Glomerular visceral epithelial cell (primary cell): Measurements from ENCODE around the gene TBL1X.
"Not testable (repeated sequence)": the region's sequence is repeated elsewhere in the genome, so short reads cannot be mapped to it uniquely, and the experiment has no call there.

Source experiments
- DNase-seq: peaks from one replicate; pipeline ENCODE4 v3.0.0-alpha.2; 2016; ENCODE audit errors: extremely low spot score

The TBL1X gene

DNA sequence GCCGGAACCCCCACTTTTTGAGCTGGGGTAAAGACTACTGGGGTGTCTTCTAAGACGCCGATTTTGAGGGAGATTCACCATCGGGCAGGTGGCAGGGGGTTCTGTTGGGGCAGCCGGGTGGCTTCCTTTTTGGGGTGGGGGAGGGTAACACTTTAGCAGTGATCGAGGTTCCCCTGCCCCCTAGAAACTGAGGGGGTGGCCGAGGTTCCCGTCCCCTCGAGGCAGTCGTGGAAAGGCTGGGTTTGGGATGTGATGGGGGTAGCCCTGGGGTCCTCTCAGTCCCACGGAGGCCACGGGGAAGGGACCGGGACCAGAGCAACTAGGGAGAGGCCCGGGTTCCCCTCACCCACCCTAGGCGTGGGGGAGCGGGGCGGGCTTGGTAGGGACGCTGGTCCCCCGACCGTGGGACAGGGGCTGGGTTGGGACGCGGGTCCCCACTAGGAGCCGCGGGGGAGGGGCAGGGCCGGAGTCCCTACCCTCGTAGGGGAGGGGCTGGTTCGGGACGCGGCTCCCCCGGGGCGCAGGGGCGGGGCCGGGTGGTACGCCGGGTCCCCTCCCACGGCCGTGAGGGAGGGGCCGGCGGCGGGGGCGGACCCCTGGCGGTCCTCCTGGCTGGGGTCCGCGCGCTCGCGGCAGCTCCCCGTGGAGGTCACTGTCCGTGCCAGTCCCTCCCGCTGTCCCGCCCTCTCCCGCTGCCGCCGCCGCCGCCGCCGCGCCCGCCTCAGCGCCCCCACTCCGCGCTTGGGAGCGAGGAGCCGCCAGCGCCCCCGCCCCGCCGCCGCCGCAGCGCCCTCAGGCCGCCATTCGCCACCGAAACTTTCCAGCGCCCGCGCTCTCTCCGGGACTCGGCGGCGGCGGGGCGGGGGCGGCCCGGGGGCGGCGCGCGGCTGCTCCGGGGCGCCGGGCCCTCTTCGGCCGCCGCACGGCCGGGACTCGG is at the start of gene TBL1X:
Gene TBL1X (plus strand): TSS at position 624 of the 937 bp plus-strand sequence. CDS start 188,529 bp downstream, outside the sequence.
- peak; percentile 50 for DNase-seq

DNA sequence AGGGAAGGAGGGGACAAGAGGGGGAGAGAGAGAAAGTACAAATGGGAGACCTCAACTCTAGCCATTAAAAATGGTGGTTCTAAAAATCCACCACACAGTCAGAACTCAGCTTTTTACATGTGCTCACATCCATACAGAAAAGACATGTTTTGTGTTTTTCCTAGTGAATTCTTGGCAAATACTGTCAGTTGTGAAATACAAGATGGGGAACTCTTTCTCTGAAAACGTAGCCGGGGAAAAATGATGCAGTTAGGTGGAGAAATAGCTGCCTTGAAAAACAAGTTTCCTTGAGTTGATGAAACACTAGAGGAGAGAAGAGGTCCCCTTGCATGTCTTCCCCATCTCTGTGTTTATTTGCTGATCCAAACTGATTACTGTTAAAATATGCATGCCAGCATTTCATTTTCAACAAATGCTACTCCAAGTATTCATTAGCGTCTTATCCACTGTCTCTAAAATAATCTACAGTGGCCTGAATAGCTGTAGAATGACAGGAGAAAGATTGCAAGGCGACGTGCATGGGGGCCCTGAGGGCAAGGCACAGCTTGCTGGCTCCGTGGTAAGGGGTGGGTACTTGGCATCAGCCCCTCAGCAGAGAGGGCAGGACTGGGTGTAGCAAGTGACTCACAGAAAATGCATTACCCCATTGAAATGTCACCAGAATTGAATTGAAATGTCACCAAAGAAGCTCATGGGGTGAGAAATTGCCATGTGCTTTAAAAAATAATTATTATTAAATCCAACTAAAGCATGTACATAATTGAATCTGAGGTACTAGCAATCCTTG is 48.1 kb upstream of the TBL1X start:
- DNase-seq, result no peak

DNA sequence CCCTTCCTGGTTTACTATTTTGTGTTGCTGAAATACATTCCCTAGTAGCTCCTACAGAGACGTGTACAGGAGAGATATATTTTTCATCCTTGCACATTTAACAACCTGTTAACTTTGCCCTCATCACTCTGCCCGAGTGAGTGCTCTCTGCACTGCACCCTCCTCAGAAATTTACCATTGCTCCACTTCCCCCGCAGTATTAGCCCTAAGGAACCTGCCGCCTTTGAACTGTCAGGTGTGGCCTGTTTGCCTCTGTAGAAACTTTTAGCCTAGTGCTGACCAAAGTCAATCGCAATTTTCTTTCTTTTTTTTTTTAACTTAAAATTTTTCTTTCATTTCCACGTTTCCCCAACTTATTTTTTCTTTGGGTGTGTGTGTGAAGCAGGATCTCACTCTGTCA is 46.6 kb upstream of the TBL1X start:
- DNase-seq, result no peak

DNA sequence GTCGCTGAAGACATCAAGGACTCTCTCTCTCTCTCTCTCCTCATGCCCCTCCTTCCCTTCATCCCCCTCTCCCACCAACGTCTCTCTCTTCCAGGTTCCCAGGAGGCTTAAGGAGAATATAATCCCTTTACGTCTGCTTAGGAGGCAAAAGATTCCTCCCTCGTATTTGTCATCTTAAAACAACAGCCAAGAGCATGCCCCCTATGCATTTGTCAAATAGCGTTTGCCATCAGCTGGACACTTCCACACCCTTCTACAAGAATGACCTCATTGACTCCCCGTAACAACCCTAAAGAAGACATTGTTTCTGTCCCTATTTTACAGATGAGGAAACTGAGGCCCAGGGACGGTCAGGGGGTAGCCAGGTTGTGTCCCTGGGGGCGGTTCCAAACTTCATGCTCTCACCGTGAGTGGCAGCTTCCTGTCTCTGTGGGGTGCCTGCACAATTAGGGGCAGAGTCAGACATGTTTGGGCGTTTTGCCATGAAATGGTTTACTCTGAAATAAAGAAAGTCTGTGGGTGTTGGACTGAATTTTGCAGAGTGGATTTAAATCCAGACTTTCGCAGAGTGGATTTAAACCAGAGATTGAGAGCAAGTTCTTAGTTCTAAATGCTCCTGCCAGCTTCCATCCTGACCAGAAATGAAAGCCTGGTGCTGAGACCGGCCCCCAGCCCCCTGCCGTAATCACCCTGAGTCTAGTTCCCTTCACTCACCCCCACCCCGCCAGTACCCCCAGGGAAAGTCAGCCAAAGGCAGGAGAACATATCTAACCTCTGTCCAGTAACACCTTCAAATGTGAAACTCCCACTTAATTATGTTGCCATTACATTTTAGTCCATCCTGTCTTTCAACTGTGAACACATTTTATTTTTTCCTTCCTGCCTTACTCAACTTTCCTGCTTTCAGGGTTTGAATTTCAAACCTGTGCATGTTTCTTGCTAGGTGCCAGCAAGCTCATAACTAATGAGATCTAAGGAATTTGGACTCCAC is 44.3 kb upstream of the TBL1X start:
- no peak for DNase-seq

DNA sequence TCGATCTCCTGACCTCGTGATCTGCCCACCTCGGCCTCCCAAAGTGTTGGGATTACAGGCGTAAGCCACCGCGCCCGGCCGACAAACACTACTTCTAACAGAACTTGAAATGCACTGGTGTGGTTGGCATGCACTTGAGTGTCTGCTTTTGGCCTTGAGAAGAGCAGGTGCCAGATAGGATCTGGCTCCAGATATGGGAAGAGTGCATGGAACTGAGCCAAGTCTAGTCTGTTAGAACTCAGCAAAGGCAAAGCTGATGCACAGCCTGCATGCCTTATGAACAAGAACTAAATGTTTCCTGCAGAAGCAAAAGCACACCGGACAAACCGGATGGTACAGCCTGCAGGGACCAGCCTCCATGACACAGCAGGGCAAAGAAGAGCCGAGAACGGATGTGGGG is 35.1 kb upstream of the TBL1X start:
- DNase-seq, result no peak

DNA sequence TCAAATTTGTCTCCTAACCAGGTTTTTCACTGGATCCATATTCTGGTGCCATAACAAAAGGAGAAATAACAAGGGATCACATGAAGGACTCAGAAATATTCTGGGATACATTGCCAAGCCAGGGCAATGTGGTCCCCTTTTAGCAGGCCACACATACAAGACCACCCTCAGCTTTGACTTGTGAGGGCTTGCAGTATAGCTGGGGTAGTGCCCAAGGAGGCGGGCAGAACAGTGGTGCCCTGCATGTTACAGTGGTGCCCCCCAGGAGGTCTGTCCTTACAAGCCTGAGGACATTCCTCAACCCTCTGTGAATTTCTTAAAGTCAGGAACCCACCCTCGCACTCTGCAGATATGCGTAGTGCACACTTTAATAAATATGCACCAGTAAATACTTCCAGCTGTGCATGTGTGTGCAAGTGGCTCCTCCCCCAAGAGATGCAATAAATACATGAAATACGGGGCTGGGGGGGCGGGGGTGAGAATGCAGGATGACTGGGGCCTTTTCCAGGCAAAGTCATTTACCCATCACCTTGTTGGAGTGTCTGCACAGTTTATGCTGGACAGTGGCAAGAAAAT is 34.4 kb upstream of the TBL1X start:
- DNase-seq, result no peak

DNA sequence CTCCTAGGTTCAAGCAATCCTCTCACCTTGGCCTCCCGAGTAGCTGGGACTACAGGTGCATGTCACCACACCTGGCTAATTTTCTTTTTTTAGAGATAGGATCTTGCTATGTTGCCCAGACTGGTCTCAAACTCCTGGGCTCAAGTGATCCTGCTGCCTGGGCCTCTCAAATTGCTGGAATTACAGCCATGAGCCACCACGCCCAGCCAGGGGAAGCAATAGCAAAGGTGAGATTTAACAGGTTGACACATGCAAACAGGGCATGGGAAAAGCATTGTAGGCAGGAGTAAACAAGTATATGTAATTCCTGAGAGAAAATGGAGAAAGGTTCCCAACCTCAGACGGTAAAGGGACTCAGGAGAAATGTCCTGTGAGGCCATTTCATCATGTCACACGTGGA is 33.6 kb upstream of the TBL1X start:
- no peak for DNase-seq

DNA sequence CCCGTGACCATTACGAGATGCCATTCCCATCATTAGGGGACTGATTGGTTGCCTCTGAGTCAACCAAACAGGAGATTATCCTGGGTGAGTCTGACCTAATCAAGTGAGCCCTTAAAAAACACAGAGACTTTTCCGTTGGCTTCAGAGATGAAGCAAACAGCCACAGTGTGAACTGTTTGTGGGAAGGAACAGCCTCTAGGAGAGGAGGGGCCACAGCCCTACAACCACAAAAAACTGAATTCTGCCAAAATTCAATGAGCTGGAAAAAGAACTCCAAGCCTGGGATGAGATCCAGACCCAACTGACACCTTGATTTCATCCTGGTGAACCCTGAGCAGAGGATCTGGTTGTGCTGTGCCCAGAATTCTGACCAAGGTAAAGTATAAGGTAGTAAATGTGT is 31.3 kb upstream of the TBL1X start:
- DNase-seq, result peak; percentile 62

DNA sequence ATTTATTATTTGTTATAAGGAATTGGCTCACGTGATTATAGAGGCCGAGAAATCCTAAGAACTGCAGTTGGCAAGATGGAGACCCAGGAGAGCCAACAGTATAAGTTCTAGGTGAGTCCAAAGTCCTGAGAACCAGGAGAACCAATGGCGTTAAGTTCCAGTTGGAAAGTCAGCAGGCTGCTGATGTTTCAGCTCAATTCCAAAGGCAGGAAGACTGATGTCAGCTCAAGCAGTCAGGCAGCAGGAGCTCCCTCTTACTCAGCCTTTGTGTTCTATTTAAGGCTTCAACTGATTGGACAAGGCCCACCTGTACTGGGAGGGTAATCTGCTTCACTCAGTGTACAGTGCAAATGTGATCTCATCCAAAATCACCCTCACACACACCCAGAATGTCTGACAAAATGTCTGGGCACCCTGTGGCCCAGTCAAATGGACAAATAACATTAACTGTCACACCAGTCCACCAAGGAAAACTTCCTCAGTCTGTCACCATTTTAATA is 30.8 kb upstream of the TBL1X start:
- DNase-seq, result peak; percentile 5

DNA sequence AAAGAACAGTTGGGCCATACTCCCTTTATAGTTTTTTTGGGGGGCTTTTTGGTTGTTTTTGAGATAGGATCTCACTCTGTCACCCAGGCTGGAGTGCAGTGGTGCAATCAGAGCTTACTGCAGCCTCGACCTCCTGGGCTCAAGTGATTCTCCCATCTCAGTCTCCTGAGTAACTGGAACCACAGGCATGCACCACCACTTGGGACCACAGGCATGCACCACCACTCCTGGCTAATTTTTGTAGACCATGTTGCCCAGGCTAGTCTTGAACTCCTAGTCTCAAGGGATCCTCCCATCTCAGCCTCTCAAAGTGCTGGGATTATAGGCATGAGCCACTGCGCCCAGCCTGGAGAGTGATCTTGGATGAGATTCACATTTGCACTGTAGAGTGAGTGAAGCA is 29.8 kb upstream of the TBL1X start:
- peak; percentile 17 for DNase-seq

DNA sequence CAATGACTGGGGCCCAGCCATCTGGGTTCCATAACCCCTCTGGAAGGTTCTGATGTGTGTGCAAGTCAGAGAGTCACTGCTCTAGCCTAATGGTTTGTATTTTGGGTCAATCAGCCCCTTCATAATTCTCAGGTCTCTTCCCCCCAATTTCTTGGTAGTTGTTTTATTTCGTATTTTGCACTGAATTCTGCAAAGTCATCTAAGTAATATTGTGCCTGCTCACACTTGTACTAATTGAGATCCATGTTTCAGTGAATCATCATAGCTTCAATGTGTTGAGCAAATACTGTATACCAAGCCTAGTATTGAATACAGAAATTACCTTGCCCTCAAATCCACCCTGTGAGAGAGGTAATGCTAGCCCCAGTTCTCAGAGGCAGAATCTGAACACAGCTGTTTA is 28.0 kb upstream of the TBL1X start:
- DNase-seq, result no peak

DNA sequence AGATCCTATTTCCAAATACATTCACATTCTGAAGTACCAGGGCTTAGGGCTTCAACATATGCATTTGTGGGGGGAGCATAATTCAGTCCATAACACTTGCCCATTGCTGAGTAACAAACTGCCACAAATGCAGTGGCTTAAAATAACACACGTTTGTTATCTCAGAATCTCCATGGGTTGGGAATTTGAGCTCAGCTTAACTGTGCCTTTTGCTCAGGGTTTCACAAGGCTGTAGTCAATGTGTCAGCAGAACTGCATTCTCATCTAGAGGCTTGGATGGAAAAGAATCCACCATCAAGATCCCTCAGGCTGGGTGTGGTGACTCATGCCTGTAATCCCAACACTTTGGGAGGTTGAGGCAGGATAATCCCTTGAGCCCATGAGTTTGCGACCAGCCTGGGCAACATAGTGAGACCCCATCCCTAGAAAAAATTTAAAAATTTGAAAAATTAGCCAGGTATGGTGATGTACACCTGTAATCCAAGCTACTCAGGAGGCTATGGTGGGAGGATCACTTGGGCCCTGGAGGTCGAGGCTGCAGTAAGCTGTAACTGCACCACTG is 25.8 kb upstream of the TBL1X start:
- DNase-seq, result no peak

DNA sequence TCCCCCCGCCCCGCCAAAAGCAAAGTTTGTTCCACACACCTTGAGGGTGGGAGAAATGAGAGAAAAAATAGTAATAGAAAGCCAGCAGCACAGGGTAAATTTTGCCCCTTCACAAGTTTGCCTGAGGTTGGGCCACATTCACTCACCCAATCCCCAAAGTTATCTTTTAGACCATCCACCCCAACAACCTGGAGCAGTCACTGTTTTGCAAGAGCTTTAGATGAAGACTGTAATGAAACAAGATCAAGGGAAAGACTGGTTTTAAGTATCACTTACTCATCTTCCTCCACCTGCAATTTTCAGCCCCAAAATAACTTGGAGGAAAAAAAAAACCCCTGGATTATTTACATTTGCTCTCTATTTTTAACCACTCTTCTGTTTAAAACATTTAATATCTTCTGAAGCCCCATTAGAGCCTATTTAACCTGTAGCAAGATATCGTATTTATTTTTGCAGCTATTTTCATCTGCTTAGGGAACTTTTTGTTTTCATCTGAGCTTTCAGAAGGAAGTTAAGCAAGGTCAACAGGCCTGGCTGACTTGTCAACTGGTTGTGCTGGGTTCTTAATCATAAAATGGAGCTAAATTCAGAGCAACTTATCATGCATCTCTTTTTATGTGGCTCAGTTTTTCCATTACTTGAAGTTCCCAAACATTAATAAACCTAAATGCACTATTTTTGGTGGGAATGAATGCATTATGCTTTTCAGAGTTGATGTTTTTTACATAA is 24.6 kb upstream of the TBL1X start:
- no peak for DNase-seq

DNA sequence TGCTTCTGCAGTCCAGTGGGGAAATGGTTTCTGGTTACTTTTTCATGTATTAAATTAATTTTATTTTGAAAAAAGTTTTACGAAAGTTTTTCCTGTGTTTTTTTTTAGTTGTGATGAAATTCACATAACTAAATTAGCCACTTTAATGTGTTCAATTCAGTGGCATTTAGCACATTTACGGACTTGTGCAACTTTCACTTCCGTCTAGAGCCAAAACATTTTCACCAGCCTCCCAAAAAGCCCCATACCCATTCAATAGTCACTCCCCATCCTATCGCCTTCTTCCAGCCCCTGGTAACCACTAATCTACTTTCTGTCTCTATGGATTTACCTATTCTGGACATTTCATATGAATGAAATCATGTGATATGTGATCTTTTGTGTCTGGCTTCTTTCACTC is 22.8 kb upstream of the TBL1X start:
- DNase-seq, result no peak

DNA sequence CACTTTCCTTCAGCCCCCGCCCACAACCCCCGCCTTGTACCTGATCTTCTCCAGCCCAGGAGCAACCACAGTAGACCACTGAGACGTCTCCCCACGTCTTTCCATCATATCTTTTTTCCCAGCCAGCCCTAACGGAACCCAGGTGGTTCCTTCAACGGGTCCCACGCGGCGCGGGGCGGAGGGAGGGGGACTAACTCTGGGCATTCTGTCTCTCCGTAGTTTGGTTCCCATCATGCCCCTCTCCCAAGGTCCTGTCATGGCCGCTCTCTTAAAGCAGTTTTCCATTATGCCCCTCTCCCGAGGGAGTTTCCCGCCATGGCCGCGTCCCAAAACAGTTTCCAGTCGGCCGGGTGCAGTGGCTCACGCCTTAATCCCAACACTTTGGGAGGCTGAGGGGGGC is 21.5 kb upstream of the TBL1X start:
- no peak for DNase-seq

DNA sequence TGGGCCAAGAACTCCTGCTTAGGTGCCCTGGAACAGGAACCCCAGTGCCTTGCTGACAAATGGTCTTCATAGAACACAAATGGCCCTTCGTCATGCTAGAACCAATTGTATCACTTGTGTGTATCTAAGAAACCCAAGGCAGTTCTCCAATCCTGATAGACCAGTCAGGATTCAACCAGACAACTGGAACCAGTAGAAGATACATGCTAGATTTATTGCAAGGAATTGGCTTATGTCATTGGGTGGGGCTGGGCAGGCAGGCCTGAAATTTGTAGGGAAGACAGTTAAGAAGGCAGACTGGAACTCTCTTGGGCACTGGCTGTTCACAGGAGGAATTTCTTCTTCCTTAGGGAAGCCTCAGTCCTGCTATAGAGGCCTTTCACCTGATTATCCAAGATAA is 17.0 kb upstream of the TBL1X start:
- DNase-seq, result no peak

DNA sequence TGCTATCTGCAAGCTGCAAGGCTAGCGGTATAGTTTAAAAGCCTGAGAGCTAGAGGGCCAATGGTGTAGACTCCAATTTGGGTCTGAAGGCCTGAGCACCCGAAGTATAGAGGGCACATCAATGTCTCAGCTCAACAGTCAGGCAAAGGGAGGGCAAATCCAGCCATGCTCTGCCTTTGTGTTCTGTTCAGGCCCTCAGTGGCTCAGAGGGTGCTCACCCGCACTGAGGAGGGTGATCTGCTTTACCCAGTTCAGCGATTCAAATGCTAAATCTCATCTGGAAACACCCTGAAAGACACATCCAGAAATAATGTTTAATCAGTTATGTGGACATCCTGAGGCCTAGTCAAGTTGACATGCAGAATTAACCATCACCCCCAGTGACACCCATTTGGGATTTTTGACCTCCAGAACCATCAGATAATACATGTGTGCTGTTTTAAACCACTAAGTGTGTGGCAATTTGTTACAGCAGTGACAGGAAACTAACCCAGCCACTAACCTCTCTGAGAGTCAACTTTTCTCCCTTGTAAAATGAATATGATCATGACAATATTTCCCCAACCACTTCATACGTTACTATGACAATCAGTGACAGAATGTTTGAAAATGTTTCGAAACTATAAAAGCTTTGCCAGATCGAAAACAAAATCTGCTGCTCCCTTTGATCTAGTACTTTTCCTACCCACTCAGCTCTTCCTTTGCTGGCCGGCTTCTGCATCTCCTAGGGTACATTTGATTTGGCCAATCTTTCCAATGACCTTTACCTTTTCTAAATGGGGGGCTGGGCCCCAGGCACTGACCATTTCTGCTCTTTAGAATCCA is 8.4 kb upstream of the TBL1X start:
- DNase-seq, result no peak

DNA sequence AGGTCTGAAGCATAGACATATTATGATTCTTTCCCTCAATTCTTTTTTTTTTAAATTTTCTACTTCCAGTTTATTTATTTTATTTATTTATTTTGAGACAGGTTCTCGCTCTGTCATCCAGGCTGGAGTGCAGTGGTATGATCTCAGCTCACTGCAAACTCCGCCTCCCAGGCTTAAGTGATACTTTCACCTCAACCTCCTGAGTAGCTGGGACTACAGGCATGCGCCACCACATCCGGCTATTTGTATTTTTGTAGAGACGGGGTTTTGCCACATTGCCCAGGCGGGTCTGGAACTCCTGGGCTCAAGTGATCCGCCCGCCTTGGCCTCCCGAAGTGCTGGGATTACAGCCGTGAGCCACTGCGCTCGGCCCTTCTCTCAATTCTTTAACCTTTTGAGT is 6.8 kb upstream of the TBL1X start:
- DNase-seq, result not testable (repeated sequence)

DNA sequence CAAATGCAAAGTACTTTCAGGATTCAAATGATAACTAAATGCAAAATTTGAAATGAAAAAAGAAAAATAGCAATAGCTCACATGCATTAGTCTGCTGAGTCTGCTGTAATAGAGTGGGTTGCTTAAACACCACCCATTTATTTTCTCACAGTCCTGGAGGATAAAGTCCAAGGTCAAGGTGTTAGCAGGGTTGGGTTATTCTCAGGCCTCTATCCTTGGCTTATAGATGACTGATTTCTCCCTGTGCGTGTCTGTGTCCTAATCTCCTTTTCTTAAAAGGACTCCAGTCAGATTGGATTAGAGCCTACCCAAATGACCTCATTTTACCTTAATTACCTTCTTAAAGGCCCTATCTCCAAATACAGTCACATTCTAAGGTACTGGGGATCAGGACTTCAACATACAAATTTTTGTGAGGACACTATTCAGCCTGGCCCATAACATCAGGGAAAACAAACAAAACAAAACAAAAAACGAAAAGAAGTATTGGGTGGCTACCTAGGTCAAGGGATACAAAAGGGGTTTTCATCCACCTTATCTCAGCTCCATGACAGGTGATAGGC is 6.3 kb upstream of the TBL1X start:
- DNase-seq, result no peak
